T-helper 22 cell (primary cell): ENCODE results near the gene WDR26.
A peak's percentile ranks its signal among the peaks of the same experiment; 100 is the strongest.
"Not testable (repeated sequence)": the region's sequence is repeated elsewhere in the genome, so short reads cannot be mapped to it uniquely, and the experiment has no call there.

Experiments used
- DNase-seq: peaks from one replicate; pipeline ENCODE4 v3.0.0-alpha.2; 2020; ENCODE audit warnings: low read depth

Gene WDR26

DNA sequence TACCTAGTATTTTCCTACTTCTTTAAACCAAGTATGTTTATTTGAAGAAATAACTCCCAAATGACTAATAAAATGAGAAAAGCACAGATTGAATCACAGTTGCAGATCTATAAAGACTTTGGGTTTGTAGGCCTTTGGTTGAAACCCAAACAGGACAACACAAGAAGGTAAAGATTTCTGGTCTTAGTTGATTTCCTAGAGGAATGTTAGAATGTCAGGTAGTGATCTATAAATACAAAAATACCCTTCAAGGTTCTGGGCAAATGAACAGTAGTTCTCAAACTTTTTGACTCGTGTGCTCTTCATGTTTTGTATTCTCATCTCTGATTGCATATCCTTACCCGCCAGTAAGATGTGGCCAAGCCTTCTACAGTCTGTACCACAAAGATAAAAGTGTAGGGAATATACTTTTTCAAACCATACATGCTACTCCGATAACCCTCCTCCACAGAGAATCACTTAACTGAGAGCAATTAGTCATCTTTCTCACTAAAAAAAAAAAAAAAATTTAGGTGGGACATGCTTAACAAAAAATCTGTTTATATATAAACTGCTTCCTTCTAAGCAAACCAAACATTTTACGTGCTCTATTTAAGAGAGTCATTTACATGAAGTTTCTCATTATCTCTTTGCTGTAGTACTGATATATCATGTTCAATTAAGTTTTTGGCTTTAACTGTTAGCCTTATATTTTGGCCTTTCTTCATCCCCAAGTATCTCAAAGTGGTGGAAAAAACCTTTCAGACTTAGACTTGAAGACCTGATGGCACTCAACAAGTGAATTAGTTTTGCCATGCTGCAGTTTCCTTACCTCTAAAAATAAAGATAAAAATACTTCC is 42.0 kb downstream of the WDR26 start:
- no peak for DNase-seq

DNA sequence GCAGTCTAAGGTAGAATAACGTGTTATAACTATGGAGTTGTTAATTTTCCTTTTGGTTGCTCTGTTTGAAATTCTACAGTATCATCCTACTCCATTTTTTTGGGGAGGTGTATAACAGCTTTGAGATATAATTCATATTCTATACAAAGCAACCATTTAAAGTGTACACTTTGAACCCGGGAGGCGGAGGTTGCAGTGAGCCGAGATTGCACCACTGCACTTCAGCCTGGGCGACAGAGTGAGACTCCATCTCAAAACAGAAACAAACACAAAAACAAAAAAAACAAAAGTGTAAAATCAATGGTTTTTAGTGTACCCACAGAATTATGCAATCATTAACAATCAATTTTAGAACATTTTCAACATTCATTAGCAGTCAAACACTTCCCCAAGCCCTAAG is 44.1 kb downstream of the WDR26 start:
- no peak for DNase-seq

DNA sequence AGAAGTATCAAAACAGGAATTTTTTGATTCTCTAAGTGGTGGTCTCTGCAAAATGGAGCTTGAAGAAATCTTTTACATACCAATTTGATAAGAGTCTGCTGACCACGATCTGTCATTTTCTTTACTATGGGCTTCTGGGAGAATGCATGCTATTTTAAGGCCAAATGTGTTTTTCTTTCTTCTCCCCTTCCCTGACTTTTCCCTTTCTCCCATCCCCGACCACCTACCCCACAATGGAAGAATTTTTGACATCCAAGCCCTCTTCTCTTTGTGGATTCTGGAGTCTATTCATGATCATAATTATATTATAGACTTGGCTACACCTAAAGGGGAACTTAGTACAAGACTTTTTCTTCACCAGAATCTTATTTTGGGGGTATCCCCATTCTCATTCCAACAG is 46.7 kb downstream of the WDR26 start:
- no peak for DNase-seq

DNA sequence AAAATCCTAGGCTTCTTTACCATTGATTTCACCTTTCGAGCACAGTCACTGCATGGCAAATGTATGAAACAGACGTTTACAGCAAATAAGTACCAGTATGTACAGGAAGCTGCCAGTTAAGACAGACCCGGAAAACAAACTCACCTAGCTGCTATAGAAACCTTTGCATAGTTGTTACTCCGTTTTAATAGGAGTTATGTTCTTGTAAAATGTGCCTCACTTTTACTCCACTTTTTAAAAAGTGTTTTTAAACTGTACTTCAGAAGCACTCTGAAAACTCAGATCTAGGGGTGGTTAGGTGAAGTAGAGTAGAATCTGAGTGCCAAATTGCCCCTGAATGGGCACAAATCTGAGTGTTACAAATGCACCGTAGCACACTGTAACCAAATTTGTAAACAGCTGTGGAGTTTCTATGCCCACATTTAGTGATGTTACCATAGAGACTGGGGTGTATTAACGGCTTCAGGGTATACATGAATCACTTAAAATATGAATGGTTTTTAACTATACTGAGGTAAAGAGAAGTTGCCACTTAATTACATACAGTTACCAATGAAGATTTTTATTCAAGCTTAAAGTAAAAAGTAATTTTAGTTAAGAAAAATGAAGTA is 47.2 kb downstream of the WDR26 start:
- DNase-seq, result no peak

DNA sequence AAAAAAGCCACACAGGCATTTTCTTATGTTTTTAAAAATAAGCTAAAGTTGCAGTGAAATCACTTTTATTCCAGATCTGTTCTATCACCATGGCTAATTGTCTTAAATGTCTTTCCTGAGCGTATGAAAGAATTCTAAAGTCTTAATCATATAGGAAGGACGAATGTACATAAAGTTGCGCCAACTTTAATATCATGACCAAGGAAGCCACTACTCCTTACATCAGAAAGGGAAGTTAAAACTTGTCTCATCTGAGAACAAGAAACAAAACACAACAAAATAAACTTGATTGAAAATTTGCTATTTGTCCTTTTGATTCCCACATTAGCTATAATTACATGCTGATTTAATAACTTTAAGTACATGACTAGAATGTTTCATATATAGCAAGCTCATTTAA is 51.4 kb downstream of the WDR26 start:
- DNase-seq, result no peak

DNA sequence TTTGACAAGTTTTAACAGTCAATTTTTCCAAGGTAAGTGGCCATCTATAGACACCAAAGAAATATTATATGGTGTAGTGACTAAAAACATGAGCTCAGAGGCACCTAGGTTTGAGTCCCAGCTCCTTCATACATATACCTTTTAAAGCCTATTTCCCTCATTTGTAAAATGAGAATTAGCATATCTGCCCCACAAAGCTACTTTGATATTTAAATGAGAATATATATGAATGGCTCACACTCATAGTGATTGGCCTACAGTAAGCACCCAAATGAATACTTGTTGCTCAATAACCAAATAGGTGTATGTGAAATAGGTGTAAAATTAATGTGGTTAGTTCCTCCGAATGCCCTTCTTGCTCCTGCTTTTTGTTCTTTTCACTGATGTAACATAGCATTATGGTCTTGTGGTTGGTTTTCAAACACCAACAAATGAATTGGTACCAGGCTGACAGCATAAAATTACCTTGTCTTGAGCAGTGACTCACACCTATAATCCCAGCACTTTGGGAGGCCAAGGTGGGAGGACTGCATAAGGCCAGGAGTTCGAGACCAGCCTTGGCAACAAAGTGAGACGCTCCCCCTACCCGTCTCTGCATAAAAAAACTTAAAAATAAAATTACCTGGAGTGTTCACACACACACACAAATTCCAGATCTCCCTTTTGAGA is 52.6 kb downstream of the WDR26 start:
- no peak for DNase-seq

DNA sequence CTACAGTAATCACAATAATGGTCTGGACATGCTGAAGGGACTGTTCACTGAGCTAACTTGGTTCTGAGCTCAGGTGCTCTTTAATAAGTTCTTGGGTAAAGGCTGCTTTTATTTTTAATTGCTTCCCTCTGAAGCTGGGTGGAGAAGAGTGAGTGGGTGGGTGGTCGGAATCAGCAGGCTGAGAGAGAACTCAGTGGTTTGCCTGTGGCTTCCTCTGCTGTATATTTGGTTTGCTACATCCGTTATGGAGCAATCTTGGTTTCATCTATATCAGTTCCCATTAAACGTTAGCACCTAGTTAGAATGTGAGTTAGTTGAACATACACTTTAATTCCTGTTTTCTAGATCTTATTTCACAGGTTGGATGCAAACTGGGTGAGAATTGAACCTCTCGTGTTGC is 54.6 kb downstream of the WDR26 start:
- DNase-seq, result peak; percentile 17

DNA sequence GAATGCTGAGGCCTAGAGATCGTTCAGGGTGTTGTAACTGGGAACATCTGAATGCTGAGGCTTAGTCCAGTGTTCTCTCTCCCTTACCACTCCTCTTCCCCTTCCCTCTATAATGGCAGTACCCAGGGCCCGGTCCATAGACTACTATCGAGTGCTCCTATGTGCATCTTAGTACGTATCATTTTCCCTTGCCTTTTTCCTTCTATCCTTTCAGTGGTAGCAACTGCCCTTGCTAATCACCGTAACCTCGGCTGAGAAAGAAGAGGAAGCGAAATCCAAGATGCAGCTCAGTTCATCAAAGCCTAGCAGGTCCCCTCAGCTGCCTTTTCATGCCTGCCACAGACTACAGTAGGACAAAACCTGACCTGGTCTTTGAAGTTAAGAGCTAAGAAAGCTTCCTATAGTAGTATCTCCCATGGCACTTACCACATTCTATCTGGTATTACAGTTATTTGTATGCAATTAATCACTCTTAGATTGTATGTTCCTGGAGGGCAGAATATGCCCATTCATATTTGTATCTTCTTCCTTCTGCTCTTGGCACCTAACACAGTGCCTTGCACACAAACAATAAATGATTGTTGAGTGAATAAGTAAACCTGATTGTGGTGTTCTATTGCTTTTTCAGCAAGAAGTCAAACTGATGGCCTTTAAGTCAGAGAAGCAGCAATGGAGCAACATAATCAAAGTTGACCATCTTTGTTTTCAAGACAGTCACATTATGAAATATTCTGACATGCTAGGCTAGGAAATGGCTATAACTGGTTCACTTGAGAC is 55.6 kb downstream of the WDR26 start:
- no peak for DNase-seq

DNA sequence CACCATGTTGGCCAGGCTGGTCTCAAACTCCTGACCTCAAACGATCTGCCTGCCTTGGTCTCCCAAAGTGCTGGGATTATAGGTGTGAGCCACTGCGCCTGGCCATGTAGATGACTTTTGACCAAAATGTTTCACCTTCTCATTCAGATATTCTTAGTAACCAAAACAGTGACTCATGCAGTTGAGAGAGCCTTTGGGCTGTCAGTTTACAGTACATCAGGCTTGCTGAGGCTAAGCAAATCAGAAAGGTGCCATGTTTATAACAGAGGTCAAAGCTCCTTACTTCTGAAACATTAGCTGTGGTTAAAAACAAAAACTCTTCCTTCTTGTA is 57.0 kb downstream of the WDR26 start:
- no peak for DNase-seq

DNA sequence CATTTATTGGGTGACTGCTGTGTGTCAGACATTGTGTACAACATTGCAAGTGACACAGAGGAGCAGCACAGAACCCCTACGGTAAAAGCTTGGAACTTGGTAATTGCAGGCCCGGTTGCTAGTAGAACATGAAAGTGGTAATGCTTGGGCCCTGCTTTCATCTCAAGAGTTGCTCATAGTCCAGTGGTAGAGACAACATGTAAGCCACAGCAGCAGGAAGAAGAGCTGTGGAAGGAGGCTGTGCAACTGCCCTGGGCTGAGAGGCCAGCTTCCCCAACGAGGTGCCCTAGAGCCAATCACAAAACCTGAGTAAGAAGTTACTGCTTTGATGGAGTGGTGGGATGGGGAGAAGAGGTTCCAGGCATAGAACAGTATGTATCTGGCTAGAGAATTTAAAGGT is 59.5 kb downstream of the WDR26 start:
- no peak for DNase-seq

DNA sequence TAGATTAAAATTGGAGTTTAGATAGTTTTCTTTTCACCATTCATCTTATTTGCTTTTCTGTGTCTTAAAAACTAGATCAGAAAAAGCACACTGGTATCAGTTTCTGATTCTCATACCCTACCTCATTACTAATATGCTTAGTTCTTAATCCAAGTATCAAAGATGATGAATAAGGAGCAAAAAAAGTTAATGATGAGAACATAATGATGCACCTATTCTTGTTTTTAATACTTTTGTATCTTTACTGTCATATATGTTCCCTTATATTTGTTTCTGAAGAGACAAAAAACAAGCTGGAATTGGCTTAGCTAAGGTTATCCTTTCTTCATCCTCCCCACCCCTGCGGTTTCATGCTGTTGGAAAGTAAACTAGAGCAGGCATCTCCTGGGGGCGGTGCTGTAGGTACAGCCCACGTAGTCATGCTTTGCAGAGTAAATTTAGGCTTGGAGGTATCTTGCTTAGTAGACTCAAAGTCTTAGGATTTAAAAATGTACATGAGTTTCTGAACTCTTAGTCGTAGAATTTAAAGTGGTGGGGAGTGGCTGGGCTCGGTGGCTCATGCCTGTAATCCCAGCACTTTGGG is 61.5 kb downstream of the WDR26 start:
- DNase-seq, result no peak

DNA sequence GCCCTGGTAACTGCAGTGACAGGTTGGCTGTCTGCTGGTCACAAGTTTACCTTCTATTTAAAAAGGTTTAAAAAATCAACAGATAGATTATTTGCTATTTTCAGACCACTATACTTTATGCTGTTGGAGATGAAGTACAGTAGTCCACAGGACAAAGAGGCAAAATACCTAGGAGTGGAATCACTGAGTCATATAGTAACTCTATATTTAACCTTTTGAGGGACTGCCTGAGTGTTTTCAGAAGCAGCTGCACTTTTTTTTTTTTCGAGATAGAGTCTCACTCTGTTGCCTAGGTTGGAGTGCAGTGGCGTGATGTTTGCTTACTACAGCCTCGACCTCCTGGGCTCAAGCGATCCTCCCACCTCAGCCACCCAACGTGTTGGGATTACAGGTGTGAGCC is 66.2 kb downstream of the WDR26 start:
- no peak for DNase-seq

DNA sequence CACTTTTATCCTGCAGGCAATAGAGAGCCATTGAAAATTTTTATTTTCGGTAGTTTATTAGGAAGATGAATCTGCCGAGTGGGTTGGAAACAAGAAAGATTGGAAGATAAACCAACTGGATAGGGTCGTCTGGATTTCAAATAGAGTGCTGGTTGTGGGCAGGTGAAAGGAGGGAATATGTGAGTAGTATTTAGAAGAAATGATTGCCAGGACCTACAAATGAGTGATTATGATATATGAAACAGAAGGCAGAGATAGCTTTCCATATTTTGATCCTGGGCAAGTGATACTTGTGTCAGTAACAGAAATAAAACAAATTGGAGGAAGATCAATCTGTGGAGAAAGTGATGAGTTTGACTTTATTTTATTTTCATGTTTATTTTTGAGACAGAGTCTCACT is 75.4 kb downstream of the WDR26 start:
- no peak for DNase-seq

DNA sequence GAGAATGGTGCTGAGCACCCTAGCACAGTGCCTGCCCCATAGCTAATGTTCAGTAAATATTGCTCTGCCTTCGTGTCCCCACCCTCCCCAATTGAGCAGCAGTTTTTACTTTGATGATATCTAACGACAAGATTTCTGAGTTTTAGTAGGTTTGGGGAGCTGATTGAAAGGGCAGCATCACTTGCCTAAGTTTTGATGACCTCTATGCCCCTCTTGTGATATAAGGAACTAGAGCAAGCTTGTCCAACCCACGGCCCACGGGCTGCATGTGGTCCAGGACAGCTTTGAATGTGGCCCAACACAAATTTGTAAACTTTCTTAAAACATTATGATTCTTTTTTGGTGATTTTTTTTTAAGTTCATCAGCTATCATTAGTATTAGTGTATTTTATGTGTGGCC is 76.4 kb downstream of the WDR26 start:
- DNase-seq, result no peak

DNA sequence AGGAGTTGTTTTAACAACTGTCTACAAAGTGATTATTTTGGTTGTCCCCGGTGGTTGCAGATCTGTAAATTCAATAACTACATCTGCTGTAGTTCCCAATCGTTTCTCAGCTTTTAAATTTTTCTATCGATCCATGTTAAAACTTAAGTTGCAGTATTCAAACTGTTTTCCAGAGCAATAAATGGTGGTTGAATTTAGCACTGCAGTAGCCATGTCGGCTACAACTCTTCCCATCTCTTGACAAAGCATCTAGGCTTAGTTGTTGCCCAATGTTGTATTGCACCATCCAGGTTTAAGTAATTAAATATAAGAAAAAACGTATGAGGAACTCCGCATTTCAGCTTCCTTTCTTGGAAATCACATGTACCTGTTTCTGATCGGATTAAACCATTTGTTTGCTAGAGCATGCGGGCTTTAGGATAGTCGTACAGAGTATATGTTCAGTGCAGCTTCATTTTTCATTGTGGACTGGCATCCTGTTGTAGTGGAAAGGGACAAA is 76.9 kb downstream of the WDR26 start:
- no peak for DNase-seq

DNA sequence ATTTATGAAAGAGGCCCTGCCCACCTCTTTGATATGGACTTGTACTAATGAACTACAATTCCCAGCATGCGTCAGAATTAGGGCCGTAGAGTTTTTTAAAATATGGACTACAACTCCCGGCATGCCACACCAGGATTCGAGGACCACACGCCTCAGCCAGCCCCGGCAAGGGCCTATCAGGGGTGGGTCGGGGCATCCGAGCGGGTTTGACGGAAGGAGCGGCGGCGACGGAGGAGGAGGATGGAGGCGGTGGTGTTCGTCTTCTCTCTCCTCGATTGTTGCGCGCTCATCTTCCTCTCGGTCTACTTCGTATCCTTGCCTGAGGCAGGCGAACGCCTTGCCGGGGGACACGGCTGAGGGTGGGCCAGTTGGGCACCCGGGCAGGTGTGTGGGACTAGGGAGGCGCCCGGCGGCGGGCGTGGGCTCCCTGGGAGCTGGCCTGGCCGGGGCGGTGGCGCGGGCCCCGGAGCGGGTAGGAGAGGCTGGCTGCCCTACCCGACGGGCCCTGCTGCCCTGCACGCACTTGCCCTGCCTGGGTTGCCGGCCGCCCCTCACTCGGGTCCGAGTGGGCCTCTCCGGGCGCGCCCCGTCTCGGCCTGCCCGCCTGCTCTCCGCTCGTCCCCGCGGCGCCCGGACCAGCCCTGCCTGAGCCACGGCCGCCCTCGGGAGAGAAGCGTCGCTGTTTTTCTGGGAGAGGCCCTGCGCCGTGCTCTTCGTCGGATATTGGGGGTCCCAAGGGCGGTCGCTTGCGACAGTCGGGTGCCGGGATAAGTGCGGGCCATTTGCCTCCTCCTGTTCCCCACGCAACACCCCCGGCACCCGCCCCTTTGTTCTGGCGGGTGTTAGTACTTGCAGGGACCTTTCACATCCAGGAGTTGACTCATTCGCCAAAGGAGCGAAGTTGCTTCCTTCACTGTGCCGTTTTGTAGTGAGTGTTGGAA is 77.6 kb downstream of the WDR26 start, which contains the start of gene CNIH4:
Gene CNIH4 (plus strand): TSS at position 195 of the 941 bp plus-strand sequence. CDS start 46 bp downstream, at position 241.
- DNase-seq, result peak; percentile 90

DNA sequence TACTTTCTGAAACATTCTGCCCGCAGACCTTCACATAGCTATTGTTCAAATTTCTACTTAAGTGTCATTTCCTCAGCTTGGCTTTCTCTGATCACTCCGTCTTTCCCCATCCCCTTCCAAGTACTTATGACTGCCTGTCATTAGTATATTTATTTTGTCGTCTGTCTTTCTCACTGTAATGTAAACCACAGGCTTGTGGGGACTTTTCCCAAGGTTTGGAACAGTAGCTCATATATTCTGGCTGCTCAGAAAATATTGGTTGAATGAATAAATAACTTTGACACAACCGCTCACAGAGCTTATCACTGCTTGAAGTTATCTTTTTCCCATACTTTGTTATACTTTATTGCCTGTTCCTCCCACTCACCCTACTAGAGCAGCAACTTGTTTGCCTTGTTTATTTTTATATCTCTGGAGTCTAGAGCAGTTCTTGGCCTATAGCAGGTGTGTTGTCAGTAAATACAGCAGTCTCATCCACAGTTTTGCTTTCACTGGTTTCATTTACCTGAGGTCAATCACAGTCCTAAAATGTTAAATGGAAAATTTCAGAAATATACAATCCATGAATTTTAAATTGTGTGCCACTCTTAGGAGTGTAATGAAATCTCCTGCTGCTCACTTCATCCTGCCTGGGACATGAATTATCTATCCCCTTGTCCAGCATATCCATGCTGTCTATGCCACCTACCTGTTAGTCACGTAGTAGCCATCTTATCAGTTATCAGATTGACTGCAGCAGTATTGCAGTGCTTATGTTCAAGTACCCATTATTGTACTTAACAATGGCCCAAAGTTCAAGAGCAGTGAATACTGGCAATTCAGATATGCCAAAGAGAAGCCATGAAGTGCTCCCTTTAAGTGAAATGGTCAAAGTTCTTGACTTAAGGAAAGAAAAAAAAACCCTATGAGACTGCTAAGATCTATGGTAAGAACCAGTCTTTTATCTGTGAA is 80.3 kb downstream of the WDR26 start:
- no peak for DNase-seq

DNA sequence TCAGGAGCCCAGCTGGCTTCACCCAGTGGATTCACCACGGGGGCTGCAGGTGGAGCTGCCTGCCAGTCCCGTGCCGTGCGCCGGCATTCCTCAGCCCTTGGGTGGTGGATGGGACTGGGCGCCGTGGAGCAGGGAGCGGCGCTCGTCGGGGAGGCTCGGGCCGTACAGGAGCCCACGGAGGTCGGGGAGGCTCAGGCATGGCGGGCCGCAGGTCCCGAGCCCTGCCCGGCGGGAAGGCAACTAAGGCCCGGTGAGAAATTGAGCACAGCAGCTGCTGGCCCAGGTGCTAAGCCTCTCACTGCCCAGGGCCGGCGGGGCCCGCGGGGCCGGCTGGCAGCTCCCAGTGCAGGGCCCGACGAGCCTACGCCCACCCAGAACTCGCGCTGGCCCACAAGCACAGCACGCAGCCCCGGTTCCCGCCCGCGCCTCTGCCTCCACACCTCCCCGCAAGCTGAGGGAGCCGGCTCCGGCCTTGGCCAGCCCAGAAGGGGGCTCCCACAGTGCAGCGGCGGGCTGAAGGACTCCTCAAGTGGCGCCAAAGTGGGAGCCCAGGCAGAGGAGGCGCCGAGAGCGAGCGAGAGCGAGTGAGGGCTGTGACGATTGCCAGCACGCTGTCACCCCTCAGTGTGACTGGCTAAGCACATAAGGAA is 82.0 kb downstream of the WDR26 start:
- DNase-seq, result not testable (repeated sequence)

DNA sequence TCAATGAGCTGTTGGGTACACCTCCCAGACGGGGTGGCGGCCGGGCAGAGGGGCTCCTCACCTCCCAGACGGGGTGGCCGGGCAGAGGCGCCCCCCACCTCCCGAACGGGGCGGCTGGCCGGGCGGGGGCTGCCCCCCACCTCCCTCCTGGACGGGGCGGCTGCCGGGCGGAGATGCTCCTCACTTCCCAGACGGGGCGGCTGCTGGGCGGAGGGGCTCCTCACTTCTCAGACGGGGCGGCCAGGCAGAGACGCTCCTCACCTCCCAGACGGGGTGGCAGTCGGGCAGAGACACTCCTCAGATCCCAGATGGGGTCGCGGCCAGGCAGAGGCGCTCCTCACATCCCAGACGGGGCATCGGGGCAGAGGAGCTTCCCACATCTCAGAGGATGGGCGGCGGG is 84.9 kb downstream of the WDR26 start:
- DNase-seq, result not testable (repeated sequence)
